Measurements from ENCODE around the gene PCDHGA3. TPM values are rescaled to one million over a fixed set of nuclear protein-coding genes. Genes with fewer than 3 reads are reported as not detected.

Gene PCDHGA3
- total and polyA plus RNA-seq, 2 donors (not counting 1 experiment from before 2014, with no cell fraction given): 1.4 to 2.8 TPM

DNA sequence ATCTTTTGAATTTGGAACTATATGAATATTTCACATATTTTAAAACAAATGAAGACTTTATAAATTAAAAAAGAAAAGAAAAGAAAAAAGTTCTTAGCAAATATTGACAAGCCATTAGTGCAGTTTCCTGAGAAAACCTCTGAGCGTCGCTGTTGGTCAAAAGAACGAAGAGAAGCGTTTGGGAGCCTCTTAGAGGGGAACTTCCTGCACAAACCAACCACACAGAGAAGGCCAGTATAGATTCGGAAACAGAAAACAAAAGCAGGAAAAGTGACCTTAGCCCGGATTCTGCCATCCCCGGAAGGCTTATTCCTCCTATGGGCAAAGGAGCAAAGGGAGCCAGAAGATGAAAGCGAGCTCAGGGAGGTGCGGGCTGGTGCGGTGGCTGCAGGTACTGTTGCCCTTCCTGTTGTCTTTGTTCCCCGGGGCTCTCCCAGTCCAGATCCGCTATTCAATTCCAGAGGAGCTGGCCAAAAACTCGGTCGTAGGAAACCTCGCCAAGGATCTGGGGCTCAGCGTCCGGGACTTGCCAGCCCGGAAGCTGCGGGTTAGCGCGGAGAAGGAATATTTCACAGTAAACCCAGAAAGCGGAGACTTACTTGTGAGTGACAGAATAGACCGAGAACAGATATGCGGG lies 16.3 kb downstream of the PCDHGA3 start, which contains the start of gene PCDHGB2:
Gene PCDHGB2 (plus strand): TSS at position 205 of the 637 bp plus-strand sequence. CDS start 142 bp downstream, at position 347.
- peaks cover 3% of the 10 kb centered on the region for H3K9me3 ChIP-seq (ENCODE audit: control insufficient read depth, insufficient read depth, low read depth, low read length)

DNA sequence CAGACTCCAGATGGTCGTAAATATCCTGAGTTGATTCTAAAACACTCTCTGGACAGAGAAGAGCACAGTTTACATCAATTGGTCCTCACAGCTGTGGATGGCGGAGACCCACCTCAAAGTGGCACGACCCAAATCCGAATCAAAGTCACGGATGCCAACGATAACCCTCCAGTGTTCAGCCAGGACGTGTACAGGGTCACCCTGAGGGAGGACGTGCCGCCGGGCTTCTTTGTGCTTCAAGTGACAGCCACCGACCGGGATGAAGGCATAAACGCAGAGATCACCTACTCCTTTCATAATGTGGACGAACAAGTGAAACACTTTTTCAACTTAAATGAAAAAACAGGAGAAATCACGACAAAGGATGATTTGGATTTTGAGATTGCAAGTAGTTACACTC lies 17.1 kb downstream of the PCDHGA3 start:
- peaks cover 5% of the 10 kb centered on the region for H3K9me3 ChIP-seq (ENCODE audit: control insufficient read depth, insufficient read depth, low read depth, low read length)
- H2AFZ ChIP-seq (ENCODE audit: low read length): no peak overlapping the region
- no peak for TF ChIP-seq EZH2 (IDR thresholded peaks at IDR 0.05; ENCODE audit: low read length, missing control alignments)
- TF ChIP-seq, protein P1, sequence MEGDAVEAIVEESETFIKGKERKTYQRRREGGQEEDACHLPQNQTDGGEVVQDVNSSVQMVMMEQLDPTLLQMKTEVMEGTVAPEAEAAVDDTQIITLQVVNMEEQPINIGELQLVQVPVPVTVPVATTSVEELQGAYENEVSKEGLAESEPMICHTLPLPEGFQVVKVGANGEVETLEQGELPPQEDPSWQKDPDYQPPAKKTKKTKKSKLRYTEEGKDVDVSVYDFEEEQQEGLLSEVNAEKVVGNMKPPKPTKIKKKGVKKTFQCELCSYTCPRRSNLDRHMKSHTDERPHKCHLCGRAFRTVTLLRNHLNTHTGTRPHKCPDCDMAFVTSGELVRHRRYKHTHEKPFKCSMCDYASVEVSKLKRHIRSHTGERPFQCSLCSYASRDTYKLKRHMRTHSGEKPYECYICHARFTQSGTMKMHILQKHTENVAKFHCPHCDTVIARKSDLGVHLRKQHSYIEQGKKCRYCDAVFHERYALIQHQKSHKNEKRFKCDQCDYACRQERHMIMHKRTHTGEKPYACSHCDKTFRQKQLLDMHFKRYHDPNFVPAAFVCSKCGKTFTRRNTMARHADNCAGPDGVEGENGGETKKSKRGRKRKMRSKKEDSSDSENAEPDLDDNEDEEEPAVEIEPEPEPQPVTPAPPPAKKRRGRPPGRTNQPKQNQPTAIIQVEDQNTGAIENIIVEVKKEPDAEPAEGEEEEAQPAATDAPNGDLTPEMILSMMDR (conservative IDR thresholded peaks at IDR 0.05 in 1 of 2, IDR thresholded peaks at IDR 0.05 in 1 of 2; ENCODE audit: low read depth in 1 of 2, low read length in 2 of 2): no peak
- H3K36me3 ChIP-seq (ENCODE audit: control insufficient read depth, insufficient read depth, low read length): no peaks in the 10 kb centered on the region
- peak overlapping the region in 1 of 4 experiments; percentile 58 for H3K4me3 ChIP-seq (replicated peaks in 1 of 4; ENCODE audit: control extremely low read depth in 1 of 4, insufficient read depth in 1 of 4, low read depth in 3 of 4, low read length in 4 of 4)
- no peak overlapping the region for H3K4me2 ChIP-seq (ENCODE audit: extremely low read depth, insufficient read depth, low read length)
- H3K27me3 ChIP-seq (ENCODE audit: control insufficient read depth, insufficient read depth, low read length): peaks cover 29% of the 10 kb centered on the region
- DNase-seq (ENCODE audit: low read depth in 2 of 2): no peak
- no peak overlapping the region for H3K27ac ChIP-seq (ENCODE audit: insufficient read depth, low read length)
- H3K9ac ChIP-seq (ENCODE audit: insufficient read depth, low read length): no peak overlapping the region
- H3K79me2 ChIP-seq (ENCODE audit: control insufficient read depth, insufficient read depth, low read length): no peaks in the 10 kb centered on the region
- H3K4me1 ChIP-seq (ENCODE audit: control insufficient read depth, extremely low read depth, insufficient read depth, low read length): no peaks in the 10 kb centered on the region
- no peaks in the 10 kb centered on the region for H4K20me1 ChIP-seq (ENCODE audit: control insufficient read depth, extremely low read depth, insufficient read depth, low read length)

More for the DNA sequence above, 16.3 kb downstream of the PCDHGA3 start, which contains the start of gene PCDHGB2:
- peak; percentile 43 to 65 for DNase-seq (ENCODE audit: low read depth in 2 of 2)
- Histone ChIP-seq H3K4me3 (replicated peaks in 1 of 4; ENCODE audit: control extremely low read depth in 1 of 4, insufficient read depth in 1 of 4, low read depth in 3 of 4, low read length in 4 of 4) (peak within 1 kb of the TSS; percentile 20 to 58 (median 40)), H3K36me3 (ENCODE audit: control insufficient read depth, insufficient read depth, low read length) (no peaks in the 10 kb centered on the region), H3K27ac (ENCODE audit: insufficient read depth, low read length) (no peak within 1 kb of the TSS), H3K4me2 (ENCODE audit: extremely low read depth, insufficient read depth, low read length) (no peak within 1 kb of the TSS), H3K9ac (ENCODE audit: insufficient read depth, low read length) (no peak within 1 kb of the TSS), H4K20me1 (ENCODE audit: control insufficient read depth, extremely low read depth, insufficient read depth, low read length) (no peaks in the 10 kb centered on the region), H3K27me3 (ENCODE audit: control insufficient read depth, insufficient read depth, low read length) (peaks cover 21% of the 10 kb centered on the region), H3K4me1 (ENCODE audit: control insufficient read depth, extremely low read depth, insufficient read depth, low read length) (no peaks in the 10 kb centered on the region), H3K79me2 (ENCODE audit: control insufficient read depth, insufficient read depth, low read length) (no peaks in the 10 kb centered on the region), H2AFZ (ENCODE audit: low read length) (no peak within 1 kb of the TSS)
- no peak for TF ChIP-seq EZH2 (IDR thresholded peaks at IDR 0.05; ENCODE audit: low read length, missing control alignments)
- TF ChIP-seq, protein P1 (conservative IDR thresholded peaks at IDR 0.05 in 1 of 2, IDR thresholded peaks at IDR 0.05 in 1 of 2; ENCODE audit: low read depth in 1 of 2, low read length in 2 of 2): peak; percentile 48 to 61

DNA sequence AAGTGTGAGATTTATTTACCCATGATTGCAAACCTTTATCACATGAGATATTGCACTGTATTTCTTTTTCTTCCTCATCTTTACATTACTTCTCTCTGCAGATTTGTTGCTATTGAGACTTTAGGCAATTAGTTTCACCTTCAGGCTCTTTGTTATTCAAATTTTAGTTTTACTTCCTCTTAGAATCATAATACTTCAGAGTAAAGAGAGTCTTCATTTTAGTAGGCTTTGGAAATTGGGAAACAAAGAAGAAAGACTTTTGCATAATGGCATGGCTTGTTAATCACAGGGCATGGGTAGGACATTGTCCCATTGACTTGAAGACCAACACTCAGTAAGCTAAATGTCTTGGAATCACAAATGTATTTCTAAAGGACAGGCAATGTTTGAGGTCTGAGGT lies 19.1 kb downstream of the PCDHGA3 start:
- Histone ChIP-seq H2AFZ (ENCODE audit: low read length) (no peak overlapping the region), H3K27me3 (ENCODE audit: control insufficient read depth, insufficient read depth, low read length) (peaks cover 32% of the 10 kb centered on the region), H3K36me3 (ENCODE audit: control insufficient read depth, insufficient read depth, low read length) (no peaks in the 10 kb centered on the region), H3K27ac (ENCODE audit: insufficient read depth, low read length) (no peak overlapping the region), H3K9me3 (ENCODE audit: control insufficient read depth, insufficient read depth, low read depth, low read length) (peaks cover 5% of the 10 kb centered on the region), H3K4me3 (replicated peaks in 1 of 4; ENCODE audit: control extremely low read depth in 1 of 4, insufficient read depth in 1 of 4, low read depth in 3 of 4, low read length in 4 of 4) (no peak overlapping the region), H3K79me2 (ENCODE audit: control insufficient read depth, insufficient read depth, low read length) (no peaks in the 10 kb centered on the region), H3K9ac (ENCODE audit: insufficient read depth, low read length) (no peak overlapping the region), H3K4me1 (ENCODE audit: control insufficient read depth, extremely low read depth, insufficient read depth, low read length) (no peaks in the 10 kb centered on the region), H4K20me1 (ENCODE audit: control insufficient read depth, extremely low read depth, insufficient read depth, low read length) (no peaks in the 10 kb centered on the region), H3K4me2 (ENCODE audit: extremely low read depth, insufficient read depth, low read length) (no peak overlapping the region)
- TF ChIP-seq EZH2 (IDR thresholded peaks at IDR 0.05; ENCODE audit: low read length, missing control alignments): no peak
- TF ChIP-seq, protein P1 (conservative IDR thresholded peaks at IDR 0.05 in 1 of 2, IDR thresholded peaks at IDR 0.05 in 1 of 2; ENCODE audit: low read depth in 1 of 2, low read length in 2 of 2): no peak
- no peak for DNase-seq (ENCODE audit: low read depth in 2 of 2)

Measured in fibroblast of lung (primary cell).